Parathyroid adenoma (tissue), 2 donors: ENCODE results near the gene CCDC12.

ENCODE experiments used
- H2AFZ ChIP-seq: fragments of 300-600 bp; sonication (generic); one replicate; pipeline ENCODE4 v1.7.0; 2017; ENCODE audit warnings: antibody characterized with exemption, mild to moderate bottlenecking
- H3K27ac ChIP-seq: fragments of 300-600 bp; sonication (generic); one replicate; pipeline ENCODE4 v1.7.0; 2017
- H3K27me3 ChIP-seq: fragments of 300-600 bp; sonication (generic); one replicate; pipeline ENCODE4 v1.7.0; 2017; ENCODE audit warnings: low read length; ENCODE audit not compliant: control insufficient read depth, insufficient read depth
- H3K36me3 ChIP-seq: fragments of 300-600 bp; sonication (generic); one replicate; pipeline ENCODE4 v1.7.0; 2017; ENCODE audit warnings: low read length; ENCODE audit not compliant: control insufficient read depth, insufficient read depth
- H3K4me1 ChIP-seq: fragments of 300-600 bp; sonication (generic); one replicate; pipeline ENCODE4 v1.7.0; 2017; ENCODE audit warnings: control low read depth
- H3K4me2 ChIP-seq: fragments of 300-600 bp; sonication (generic); one replicate; pipeline ENCODE4 v1.7.0; 2017; ENCODE audit warnings: low read length
- H3K4me3 ChIP-seq: fragments of 300-600 bp; sonication (generic); one replicate; pipeline ENCODE4 v1.7.0; 2017; ENCODE audit warnings: low read depth, low read length
- H3K79me2 ChIP-seq: fragments of 300-600 bp; sonication (generic); one replicate; pipeline ENCODE4 v1.7.0; 2017; ENCODE audit warnings: control low read depth
- H3K9ac ChIP-seq: fragments of 300-600 bp; sonication (generic); one replicate; pipeline ENCODE4 v1.7.0; 2017; ENCODE audit warnings: mild to moderate bottlenecking
- H3K9me3 ChIP-seq: fragments of 300-600 bp; sonication (generic); one replicate; pipeline ENCODE4 v1.7.0; 2017; ENCODE audit warnings: low read length; ENCODE audit not compliant: control insufficient read depth
- TF ChIP-seq, protein P1 (sequence below): fragments of 300-600 bp; sonication (generic); IDR thresholded peaks from one replicate; pipeline ENCODE4 v1.7.0; 2017; ENCODE audit warnings: antibody characterized with exemption, mild to moderate bottlenecking
- donor health status: primary hyperparathyroidism.

The CCDC12 gene

GRCh38 chr3:46994801-46995731, 18.5 kb upstream of the CCDC12 start:
- Histone ChIP-seq H3K27me3 (no peaks in the 10 kb centered on the region), H3K9me3 (no peaks in the 10 kb centered on the region), H3K27ac (no peak overlapping the region), H2AFZ (no peak overlapping the region), H3K4me2 (no peak overlapping the region), H3K4me3 (no peak overlapping the region), H3K79me2 (peaks cover 3% of the 10 kb centered on the region), H3K4me1 (peaks cover 5% of the 10 kb centered on the region), H3K9ac (no peak overlapping the region), H3K36me3 (no peaks in the 10 kb centered on the region)
- TF ChIP-seq, protein P1, sequence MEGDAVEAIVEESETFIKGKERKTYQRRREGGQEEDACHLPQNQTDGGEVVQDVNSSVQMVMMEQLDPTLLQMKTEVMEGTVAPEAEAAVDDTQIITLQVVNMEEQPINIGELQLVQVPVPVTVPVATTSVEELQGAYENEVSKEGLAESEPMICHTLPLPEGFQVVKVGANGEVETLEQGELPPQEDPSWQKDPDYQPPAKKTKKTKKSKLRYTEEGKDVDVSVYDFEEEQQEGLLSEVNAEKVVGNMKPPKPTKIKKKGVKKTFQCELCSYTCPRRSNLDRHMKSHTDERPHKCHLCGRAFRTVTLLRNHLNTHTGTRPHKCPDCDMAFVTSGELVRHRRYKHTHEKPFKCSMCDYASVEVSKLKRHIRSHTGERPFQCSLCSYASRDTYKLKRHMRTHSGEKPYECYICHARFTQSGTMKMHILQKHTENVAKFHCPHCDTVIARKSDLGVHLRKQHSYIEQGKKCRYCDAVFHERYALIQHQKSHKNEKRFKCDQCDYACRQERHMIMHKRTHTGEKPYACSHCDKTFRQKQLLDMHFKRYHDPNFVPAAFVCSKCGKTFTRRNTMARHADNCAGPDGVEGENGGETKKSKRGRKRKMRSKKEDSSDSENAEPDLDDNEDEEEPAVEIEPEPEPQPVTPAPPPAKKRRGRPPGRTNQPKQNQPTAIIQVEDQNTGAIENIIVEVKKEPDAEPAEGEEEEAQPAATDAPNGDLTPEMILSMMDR, result no peak

DNA sequence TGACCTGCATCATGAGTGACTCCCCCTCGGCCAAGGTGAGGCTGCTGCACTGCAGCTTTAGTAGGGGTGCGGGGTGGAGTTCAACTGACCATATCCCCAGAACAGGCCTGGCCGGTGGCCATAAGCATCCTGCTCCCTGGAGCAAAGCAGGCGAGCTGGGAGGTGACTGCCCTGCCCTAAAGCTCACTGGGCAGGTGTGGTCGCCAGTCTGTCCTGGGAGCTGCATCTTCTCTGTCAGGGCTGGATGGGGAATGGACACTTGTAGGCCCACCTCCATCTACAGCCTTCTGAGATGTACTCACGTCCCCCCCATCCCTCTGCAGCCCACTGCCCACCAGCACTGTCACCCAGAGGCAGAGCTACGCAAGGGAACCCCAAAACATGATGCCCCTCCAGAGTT, 17.4 kb upstream of the CCDC12 start:
- TF ChIP-seq, protein P1, result no peak
- Histone ChIP-seq H3K9me3 (no peaks in the 10 kb centered on the region), H3K36me3 (no peaks in the 10 kb centered on the region), H3K4me2 (no peak overlapping the region), H3K4me1 (peaks cover 5% of the 10 kb centered on the region), H2AFZ (no peak overlapping the region), H3K79me2 (peaks cover 3% of the 10 kb centered on the region), H3K27ac (no peak overlapping the region), H3K9ac (no peak overlapping the region), H3K27me3 (no peaks in the 10 kb centered on the region), H3K4me3 (no peak overlapping the region)

DNA sequence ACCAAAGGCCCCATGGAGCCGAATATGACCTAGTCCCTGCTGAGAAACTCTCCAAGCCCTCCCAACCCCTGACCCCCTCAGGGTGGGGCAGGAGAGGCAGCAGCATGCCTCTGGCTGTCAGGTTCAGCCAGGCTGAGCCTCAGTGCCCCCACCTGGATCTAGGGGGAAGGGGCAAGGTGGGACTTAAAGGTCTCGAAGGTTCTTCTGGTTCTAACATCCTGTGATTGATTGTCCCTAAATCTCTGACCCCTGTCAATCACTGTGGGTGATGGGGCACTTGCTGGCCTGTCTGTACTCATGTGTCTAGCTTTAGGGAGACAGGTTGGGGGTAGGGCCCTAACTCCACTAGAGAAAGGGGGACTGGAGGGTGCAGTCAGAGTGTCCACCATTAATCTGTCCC, 16.7 kb upstream of the CCDC12 start:
- Histone ChIP-seq H3K27me3 (no peaks in the 10 kb centered on the region), H3K4me3 (no peak overlapping the region), H3K4me1 (peaks cover 5% of the 10 kb centered on the region), H3K36me3 (no peaks in the 10 kb centered on the region), H3K79me2 (peaks cover 3% of the 10 kb centered on the region), H3K27ac (no peak overlapping the region), H2AFZ (no peak overlapping the region), H3K4me2 (no peak overlapping the region), H3K9ac (no peak overlapping the region), H3K9me3 (no peaks in the 10 kb centered on the region)
- TF ChIP-seq, protein P1, result no peak

- Histone ChIP-seq H2AFZ (no peak overlapping the region), H3K36me3 (no peaks in the 10 kb centered on the region), H3K4me1 (peaks cover 4% of the 10 kb centered on the region), H3K4me3 (no peak overlapping the region), H3K9ac (no peak overlapping the region), H3K79me2 (no peaks in the 10 kb centered on the region), H3K27me3 (no peaks in the 10 kb centered on the region), H3K4me2 (no peak overlapping the region), H3K9me3 (no peaks in the 10 kb centered on the region), H3K27ac (no peak overlapping the region)
- TF ChIP-seq, protein P1, result no peak
These were observed 15.7 kb upstream of the CCDC12 start for GRCh38 chr3:46992231-46992630.
